Stimulated activated CD8-positive, alpha-beta memory T cell treated with anti-CD3 and anti-CD28 coated beads, Interleukin-7, amount 100 ng/mL, for 1 hour (primary cell): ENCODE measurements around the gene HCRT.
"Not testable (repeated sequence)": the region's sequence is repeated elsewhere in the genome, so short reads cannot be mapped to it uniquely, and the experiment has no call there.

Experiments used
- DNase-seq, 2 donors: peaks; one replicate each; pipeline ENCODE4 v3.0.0-alpha.2; 2020; ENCODE audit warnings: low read depth in 2 of 2

The HCRT gene

GRCh38 chr17:42179911-42180410 is 5.3 kb downstream of the HCRT start:
- no peak for DNase-seq

GRCh38 chr17:42179335-42179734 is 5.9 kb downstream of the HCRT start:
- no peak for DNase-seq

GRCh38 chr17:42178817-42179216 is 6.4 kb downstream of the HCRT start:
- no peak for DNase-seq

GRCh38 chr17:42177684-42178083 is 7.6 kb downstream of the HCRT start:
- no peak for DNase-seq

GRCh38 chr17:42174126-42174783 is 11.0 kb downstream of the HCRT start:
- no peak for DNase-seq

GRCh38 chr17:42171831-42172230 is 13.4 kb downstream of the HCRT start:
- no peak for DNase-seq

GRCh38 chr17:42169351-42169750 is 15.9 kb downstream of the HCRT start:
- DNase-seq, result no peak

- no peak for DNase-seq
Observed at GRCh38 chr17:42167807-42168206, 17.4 kb downstream of the HCRT start.

- no peak for DNase-seq
Observed at GRCh38 chr17:42166196-42166763, 19.0 kb downstream of the HCRT start.

- DNase-seq, result no peak
Observed at GRCh38 chr17:42165751-42166150, 19.5 kb downstream of the HCRT start.

GRCh38 chr17:42163696-42164407 is 21.4 kb downstream of the HCRT start:
- DNase-seq, result no peak

- DNase-seq, result no peak
Observed at GRCh38 chr17:42163113-42163512, 22.1 kb downstream of the HCRT start.

- no peak for DNase-seq
Observed at GRCh38 chr17:42160531-42160910, 24.7 kb downstream of the HCRT start.

- no peak for DNase-seq
Observed at GRCh38 chr17:42159796-42160530, 25.3 kb downstream of the HCRT start.

GRCh38 chr17:42155614-42156045 is 29.6 kb downstream of the HCRT start:
- DNase-seq, result no peak

- DNase-seq, result no peak
Observed at GRCh38 chr17:42153919-42154742, 31.1 kb downstream of the HCRT start.

- DNase-seq, result no peak
Observed at GRCh38 chr17:42146911-42147607, 38.2 kb downstream of the HCRT start.

GRCh38 chr17:42143138-42143537 is 42.1 kb downstream of the HCRT start:
- not testable (repeated sequence) for DNase-seq

- no peak for DNase-seq
Observed at GRCh38 chr17:42142371-42142896, 42.8 kb downstream of the HCRT start.

- no peak for DNase-seq
Observed at GRCh38 chr17:42141382-42141781, 43.9 kb downstream of the HCRT start.
